Activated naive CD8-positive, alpha-beta T cell treated with anti-CD3 and anti-CD28 coated beads for 36 hours (primary cell): ENCODE data around the gene C7orf25. TPM values are rescaled to one million over a fixed set of nuclear protein-coding genes. Genes with fewer than 3 reads are reported as not detected.

Experiments
- DNase-seq: peaks from one replicate; pipeline ENCODE4 v3.0.0; 2021
- H3K27ac Mint-ChIP-seq: one replicate; pipeline ENCODE4 v1.8.0; 2022; ENCODE audit warnings: mild to moderate bottlenecking, moderate library complexity, mixed read lengths
- H3K27me3 Mint-ChIP-seq: one replicate; pipeline ENCODE4 v1.8.0; 2022; ENCODE audit warnings: mild to moderate bottlenecking, mixed read lengths
- H3K36me3 Mint-ChIP-seq: one replicate; pipeline ENCODE4 v1.8.0; 2021; ENCODE audit warnings: mild to moderate bottlenecking, mixed read lengths
- H3K4me1 Mint-ChIP-seq: one replicate; pipeline ENCODE4 v1.8.0; 2021; ENCODE audit warnings: mixed read lengths
- H3K4me3 Mint-ChIP-seq: one replicate; pipeline ENCODE4 v1.8.0; 2022; ENCODE audit warnings: mild to moderate bottlenecking, moderate library complexity, mixed read lengths
- H3K9me3 Mint-ChIP-seq: one replicate; pipeline ENCODE4 v1.8.0; 2022; ENCODE audit warnings: mixed read lengths
- total RNA-seq, 2 experiments: library from RNA; stranded (reverse); gene quantifications; one replicate each; pipeline ENCODE4 v1.2.3, GENCODE V29; 2021

The C7orf25 gene
- total RNA-seq, 2 experiments from 2014 or later, result 3.8 to 4.3 TPM

DNA sequence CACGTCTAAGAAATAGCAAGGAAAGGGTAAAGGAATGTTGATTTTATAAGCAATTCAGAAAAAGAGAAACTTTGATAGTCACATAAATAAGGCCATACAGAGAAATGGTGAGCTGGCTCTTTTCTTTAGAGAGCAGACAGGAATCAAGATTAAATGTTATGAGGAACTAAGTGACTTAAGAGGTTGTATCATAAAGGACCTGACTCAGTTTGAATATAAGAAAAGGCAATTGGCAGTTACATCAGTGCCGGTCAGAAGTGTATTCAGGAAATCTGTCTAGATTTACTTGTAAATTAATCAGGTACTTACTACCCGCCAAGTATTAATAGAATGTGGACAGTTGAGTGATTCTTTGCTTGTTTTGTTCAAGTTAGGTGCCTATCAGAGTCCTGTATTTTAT lies 22.4 kb upstream of the C7orf25 start:
- H3K27me3 Mint-ChIP-seq, result no peaks in the 10 kb centered on the region
- peaks cover 50% of the 10 kb centered on the region for H3K4me1 Mint-ChIP-seq
- H3K9me3 Mint-ChIP-seq, result no peaks in the 10 kb centered on the region
- peak overlapping the region; percentile 100 for H3K4me3 Mint-ChIP-seq
- DNase-seq, result no peak
- peaks cover 52% of the 10 kb centered on the region for H3K36me3 Mint-ChIP-seq
- peak overlapping the region; percentile 72 for H3K27ac Mint-ChIP-seq

- peak overlapping the region; percentile 100 for H3K4me3 Mint-ChIP-seq
- DNase-seq, result no peak
- no peaks in the 10 kb centered on the region for H3K27me3 Mint-ChIP-seq
- H3K4me1 Mint-ChIP-seq, result peaks cover 61% of the 10 kb centered on the region
- H3K9me3 Mint-ChIP-seq, result no peaks in the 10 kb centered on the region
- peak overlapping the region; percentile 100 for H3K27ac Mint-ChIP-seq
- peaks cover 58% of the 10 kb centered on the region for H3K36me3 Mint-ChIP-seq
Observed at GRCh38 chr7:42932811-42933591, 21.1 kb upstream of the C7orf25 start.

GRCh38 chr7:42931834-42932651 lies 20.2 kb upstream of the C7orf25 start, which contains the start of the genes MRPL32 and PSMA2:
MRPL32 (plus strand) TSS chr7:42932376; CDS start chr7:42932387, 11 bp downstream.
PSMA2 (minus strand) TSS chr7:42932174; CDS start chr7:42932158, 16 bp downstream.
- H3K4me1 Mint-ChIP-seq, result peaks cover 64% of the 10 kb centered on the region
- H3K27ac Mint-ChIP-seq, result peak within 1 kb of the TSS; percentile 100
- no peaks in the 10 kb centered on the region for H3K27me3 Mint-ChIP-seq
- peak; percentile 93 for DNase-seq
- H3K4me3 Mint-ChIP-seq, result peak within 1 kb of the TSS; percentile 100
- no peaks in the 10 kb centered on the region for H3K9me3 Mint-ChIP-seq
- peaks cover 60% of the 10 kb centered on the region for H3K36me3 Mint-ChIP-seq

DNA sequence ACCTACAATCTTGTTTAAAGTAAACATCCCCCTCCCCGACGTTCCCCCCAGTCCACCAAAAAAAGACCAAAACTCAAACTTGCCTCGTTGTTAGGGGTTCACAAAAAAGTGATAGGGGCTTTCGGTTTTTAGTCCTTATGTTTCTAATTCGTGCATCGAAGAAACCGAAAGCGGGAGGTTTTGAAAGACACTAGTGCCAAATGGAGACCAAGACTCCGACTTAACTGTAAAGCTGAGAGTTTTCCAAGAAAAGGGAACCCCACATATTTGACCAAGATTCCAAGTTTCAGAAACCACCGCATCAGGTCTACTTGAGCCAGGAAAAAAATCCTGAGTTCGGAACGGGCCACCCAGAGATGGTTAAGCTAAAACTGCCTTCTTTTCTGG lies 19.6 kb upstream of the C7orf25 start:
- Mint-ChIP-seq H3K27ac (peak overlapping the region; percentile 100), H3K27me3 (no peaks in the 10 kb centered on the region), H3K9me3 (no peaks in the 10 kb centered on the region), H3K36me3 (peaks cover 60% of the 10 kb centered on the region), H3K4me1 (peaks cover 63% of the 10 kb centered on the region), H3K4me3 (peak overlapping the region; percentile 100)
- no peak for DNase-seq

- H3K4me1 Mint-ChIP-seq, result peaks cover 62% of the 10 kb centered on the region
- H3K36me3 Mint-ChIP-seq, result peaks cover 57% of the 10 kb centered on the region
- no peaks in the 10 kb centered on the region for H3K9me3 Mint-ChIP-seq
- peak overlapping the region; percentile 100 for H3K27ac Mint-ChIP-seq
- no peak for DNase-seq
- H3K4me3 Mint-ChIP-seq, result peak overlapping the region; percentile 100
- no peaks in the 10 kb centered on the region for H3K27me3 Mint-ChIP-seq
Observed at GRCh38 chr7:42930889-42931288, 19.0 kb upstream of the C7orf25 start.

DNA sequence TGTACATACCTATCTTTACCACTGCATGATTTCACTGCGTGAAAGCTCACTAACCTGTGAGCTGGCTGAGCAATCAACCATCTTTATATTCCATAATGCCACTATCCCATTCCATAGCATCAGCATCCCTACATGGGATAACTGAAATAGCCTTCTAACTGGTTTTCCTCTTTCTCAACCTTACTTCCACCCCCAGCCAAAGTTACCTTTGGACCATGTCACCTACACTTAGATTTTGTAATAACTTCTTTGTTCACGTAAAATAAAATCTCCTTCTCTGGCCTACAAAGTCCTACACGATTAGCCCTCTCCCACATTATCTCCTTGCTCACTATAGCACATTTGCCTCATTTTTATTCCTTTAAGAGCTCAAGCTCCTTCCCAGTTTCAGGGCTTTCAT lies 17.6 kb upstream of the C7orf25 start:
- Mint-ChIP-seq H3K9me3 (no peaks in the 10 kb centered on the region), H3K4me1 (peaks cover 65% of the 10 kb centered on the region), H3K27me3 (no peaks in the 10 kb centered on the region), H3K27ac (peak overlapping the region; percentile 61), H3K4me3 (peak overlapping the region; percentile 64), H3K36me3 (peaks cover 63% of the 10 kb centered on the region)
- no peak for DNase-seq

GRCh38 chr7:42928754-42929153 lies 16.9 kb upstream of the C7orf25 start:
- Mint-ChIP-seq H3K27me3 (no peaks in the 10 kb centered on the region), H3K27ac (peak overlapping the region; percentile 18), H3K4me3 (peak overlapping the region; percentile 64), H3K36me3 (peaks cover 59% of the 10 kb centered on the region), H3K4me1 (peaks cover 62% of the 10 kb centered on the region), H3K9me3 (no peaks in the 10 kb centered on the region)
- no peak for DNase-seq

GRCh38 chr7:42926204-42926603 lies 14.3 kb upstream of the C7orf25 start:
- Mint-ChIP-seq H3K36me3 (peaks cover 57% of the 10 kb centered on the region), H3K27ac (no peak overlapping the region), H3K27me3 (no peaks in the 10 kb centered on the region), H3K9me3 (no peaks in the 10 kb centered on the region), H3K4me3 (no peak overlapping the region), H3K4me1 (peaks cover 70% of the 10 kb centered on the region)
- DNase-seq, result no peak

DNA sequence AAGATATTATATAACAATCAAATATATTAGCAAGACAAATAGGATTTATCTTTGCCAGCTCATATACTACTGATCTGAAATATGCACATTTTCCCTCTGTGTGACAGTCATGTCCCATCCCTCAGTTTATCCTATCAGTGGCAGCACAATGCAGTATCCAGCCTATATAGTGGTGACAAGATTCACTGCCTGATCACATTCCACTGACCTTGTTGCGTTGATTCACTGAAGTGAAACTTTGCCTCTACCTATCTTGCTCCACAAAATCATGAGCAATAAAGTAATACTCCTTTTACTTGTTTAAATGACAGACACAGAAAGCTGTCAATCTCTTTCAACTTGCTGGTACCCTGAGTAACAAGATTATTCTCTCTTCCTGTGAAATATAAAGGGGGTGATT lies 13.8 kb upstream of the C7orf25 start:
- peaks cover 55% of the 10 kb centered on the region for H3K36me3 Mint-ChIP-seq
- no peaks in the 10 kb centered on the region for H3K27me3 Mint-ChIP-seq
- H3K4me1 Mint-ChIP-seq, result peaks cover 69% of the 10 kb centered on the region
- peak overlapping the region; percentile 74 for H3K27ac Mint-ChIP-seq
- no peaks in the 10 kb centered on the region for H3K9me3 Mint-ChIP-seq
- no peak overlapping the region for H3K4me3 Mint-ChIP-seq
- DNase-seq, result no peak

DNA sequence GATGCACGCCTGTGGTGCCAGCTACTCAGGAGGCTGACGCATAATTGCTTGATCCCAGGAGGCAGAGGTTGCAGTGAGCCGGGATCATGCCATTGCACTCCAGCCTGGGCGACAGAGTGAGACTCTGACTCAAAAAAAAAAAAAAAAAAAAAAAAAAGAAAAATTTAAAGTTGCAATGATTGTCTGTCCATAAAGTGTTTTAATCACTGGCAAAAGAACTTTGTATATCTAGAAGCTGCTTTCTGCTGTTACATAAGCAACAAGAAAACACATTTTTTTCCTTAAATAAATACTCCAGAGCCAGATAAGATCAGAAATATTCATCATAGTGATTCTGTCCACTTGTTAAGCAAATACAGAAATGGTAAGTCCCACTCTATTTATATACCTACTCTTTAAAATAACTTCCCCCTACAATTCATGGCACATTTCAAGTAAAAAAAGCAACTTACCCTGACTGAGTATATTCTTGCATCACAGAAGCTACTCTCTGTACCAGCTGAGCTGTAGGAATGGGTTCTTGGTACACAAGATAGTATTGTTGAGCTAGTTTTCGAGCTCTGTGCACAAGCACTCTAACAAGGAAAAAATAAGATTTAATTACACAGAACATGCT lies 12.5 kb upstream of the C7orf25 start:
- Mint-ChIP-seq H3K4me1 (peaks cover 58% of the 10 kb centered on the region), H3K36me3 (peaks cover 57% of the 10 kb centered on the region)

DNA sequence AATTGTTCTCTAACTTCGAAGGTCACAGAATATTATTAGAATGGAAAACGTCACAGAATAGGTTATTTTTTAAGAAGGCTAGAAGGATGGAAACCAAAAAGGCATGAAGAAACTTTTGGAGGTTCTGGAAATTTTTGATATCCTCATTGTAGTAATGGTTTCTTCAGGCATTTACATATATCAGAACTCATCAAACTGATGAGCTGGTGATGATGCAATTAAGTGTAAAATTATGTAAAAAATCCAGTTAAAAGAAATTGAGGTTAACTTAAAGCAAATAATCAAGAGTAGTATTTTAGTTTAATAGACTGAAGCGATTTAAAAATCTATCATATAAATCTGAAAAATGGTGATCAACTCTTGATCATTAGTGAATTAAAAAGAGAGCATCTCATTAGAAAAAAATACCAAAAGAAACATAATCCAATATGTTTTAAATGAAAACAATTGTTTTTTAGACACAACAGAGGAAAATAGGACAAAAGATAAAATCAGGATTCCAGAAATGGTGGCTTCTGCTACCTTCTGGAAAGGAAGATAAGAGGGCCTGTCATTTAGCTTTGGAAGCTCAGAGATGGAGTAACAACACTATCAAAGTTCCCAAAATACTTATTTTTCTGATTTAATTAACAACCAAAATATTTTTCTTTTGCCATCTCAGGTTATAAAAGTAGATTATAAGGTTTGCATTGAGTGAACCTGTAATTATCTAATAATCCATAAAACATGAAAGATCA lies 10.3 kb upstream of the C7orf25 start:
- Mint-ChIP-seq H3K9me3 (no peaks in the 10 kb centered on the region), H3K36me3 (peaks cover 49% of the 10 kb centered on the region), H3K4me1 (peaks cover 38% of the 10 kb centered on the region), H3K27ac (peak overlapping the region; percentile 25), H3K4me3 (no peak overlapping the region), H3K27me3 (no peaks in the 10 kb centered on the region)
- no peak for DNase-seq

More for the DNA sequence above, 12.5 kb upstream of the C7orf25 start:
- no peak for DNase-seq
- no peaks in the 10 kb centered on the region for H3K27me3 Mint-ChIP-seq
- H3K9me3 Mint-ChIP-seq, result no peaks in the 10 kb centered on the region
- H3K27ac Mint-ChIP-seq, result peak overlapping the region; percentile 69
- no peak overlapping the region for H3K4me3 Mint-ChIP-seq

DNA sequence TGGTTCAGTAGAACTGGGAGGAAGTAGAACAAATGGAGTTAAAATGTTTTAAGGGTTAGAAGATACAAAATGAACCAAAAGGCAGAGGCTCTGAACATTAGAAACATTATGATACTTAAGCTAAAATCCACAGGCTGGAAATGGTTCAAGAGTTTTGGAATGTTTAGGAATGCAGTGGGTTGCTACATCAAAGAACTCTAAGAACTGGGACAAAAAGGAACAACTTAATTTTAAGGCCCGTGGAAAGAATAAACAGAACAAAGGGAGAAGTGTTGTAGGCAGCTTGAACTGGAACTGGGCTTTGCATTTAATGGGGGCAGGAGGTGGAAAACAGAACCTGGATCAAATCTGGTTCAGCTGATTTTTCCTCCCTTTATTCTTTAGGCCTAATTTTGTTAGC lies 3.5 kb upstream of the C7orf25 start:
- peak overlapping the region; percentile 92 for H3K27ac Mint-ChIP-seq
- no peak overlapping the region for H3K4me3 Mint-ChIP-seq
- no peaks in the 10 kb centered on the region for H3K27me3 Mint-ChIP-seq
- H3K9me3 Mint-ChIP-seq, result no peaks in the 10 kb centered on the region
- no peak for DNase-seq
- H3K4me1 Mint-ChIP-seq, result peaks cover 46% of the 10 kb centered on the region
- H3K36me3 Mint-ChIP-seq, result peaks cover 62% of the 10 kb centered on the region

DNA sequence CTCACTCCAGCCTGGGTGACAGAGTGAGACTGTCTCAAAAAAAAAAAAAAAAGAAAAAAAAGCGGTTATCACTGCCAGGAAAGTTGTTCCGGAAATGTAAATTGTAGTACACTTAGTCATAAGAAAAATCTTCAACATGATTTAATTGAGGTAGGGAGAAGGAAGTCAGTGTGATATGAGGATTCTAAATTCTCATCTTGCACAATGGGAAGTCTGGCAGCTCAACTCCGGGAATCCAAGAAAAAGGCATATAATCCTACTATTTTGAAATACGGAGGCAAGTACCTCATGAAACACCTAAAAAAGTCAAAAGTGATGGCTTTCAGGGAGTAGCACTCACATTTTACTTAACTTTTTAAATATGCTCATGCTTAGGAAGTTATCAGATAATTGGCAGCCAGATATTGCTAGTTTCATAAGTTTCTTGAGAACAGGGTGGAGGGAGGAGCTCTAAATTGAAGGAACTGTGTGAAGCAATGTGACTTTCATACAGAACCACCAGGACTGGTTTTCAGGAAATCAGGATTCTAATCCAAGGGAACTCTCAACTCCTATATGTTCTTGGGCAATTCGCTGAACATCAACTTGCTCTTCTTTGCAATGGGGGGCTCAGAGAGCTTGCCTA lies 2.7 kb upstream of the C7orf25 start:
- H3K27me3 Mint-ChIP-seq, result no peaks in the 10 kb centered on the region
- peaks cover 53% of the 10 kb centered on the region for H3K4me1 Mint-ChIP-seq
- no peaks in the 10 kb centered on the region for H3K9me3 Mint-ChIP-seq
- H3K36me3 Mint-ChIP-seq, result peaks cover 63% of the 10 kb centered on the region
- no peak for DNase-seq
- H3K27ac Mint-ChIP-seq, result peak overlapping the region; percentile 92
- H3K4me3 Mint-ChIP-seq, result peak overlapping the region; percentile 40

GRCh38 chr7:42914009-42914408 lies 2.1 kb upstream of the C7orf25 start:
- DNase-seq, result no peak
- Mint-ChIP-seq H3K4me1 (peaks cover 53% of the 10 kb centered on the region), H3K27ac (peak overlapping the region; percentile 92), H3K4me3 (peak overlapping the region; percentile 59), H3K27me3 (no peaks in the 10 kb centered on the region), H3K9me3 (no peaks in the 10 kb centered on the region), H3K36me3 (peaks cover 62% of the 10 kb centered on the region)
